ENCODE data around the gene LOX. TPM values are rescaled to one million over a fixed set of nuclear protein-coding genes. Genes with fewer than 3 reads are reported as not detected.
A peak's percentile ranks its signal among the peaks of the same experiment; 100 is the strongest.

Gene LOX, protein sequence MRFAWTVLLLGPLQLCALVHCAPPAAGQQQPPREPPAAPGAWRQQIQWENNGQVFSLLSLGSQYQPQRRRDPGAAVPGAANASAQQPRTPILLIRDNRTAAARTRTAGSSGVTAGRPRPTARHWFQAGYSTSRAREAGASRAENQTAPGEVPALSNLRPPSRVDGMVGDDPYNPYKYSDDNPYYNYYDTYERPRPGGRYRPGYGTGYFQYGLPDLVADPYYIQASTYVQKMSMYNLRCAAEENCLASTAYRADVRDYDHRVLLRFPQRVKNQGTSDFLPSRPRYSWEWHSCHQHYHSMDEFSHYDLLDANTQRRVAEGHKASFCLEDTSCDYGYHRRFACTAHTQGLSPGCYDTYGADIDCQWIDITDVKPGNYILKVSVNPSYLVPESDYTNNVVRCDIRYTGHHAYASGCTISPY
- 100 to 1,000 TPM in 6 of 10 donors, 10 to 100 TPM in 4; 77.0 to 143 (median 103) TPM for polyA plus RNA-seq (ENCODE audit: insufficient read length in 10 of 10)
- long read RNA-seq, donor 1, full-length matches to known transcripts: 13 of 54 reads
- long read RNA-seq, donor 1, partial matches to known transcripts: 41 of 54 reads
- long read RNA-seq, donor 1, other reads (novel, unspliced or antisense): 0 of 54 reads
- long read RNA-seq, donor 2, full-length matches to known transcripts: 10 of 17 reads
- long read RNA-seq, donor 2, partial matches to known transcripts: 7 of 17 reads
- long read RNA-seq, donor 2, other reads (novel, unspliced or antisense): 0 of 17 reads
- long read RNA-seq, donor 3: 0 reads
- long read RNA-seq, donor 4, full-length matches to known transcripts: 7 of 67 reads
- long read RNA-seq, donor 4, partial matches to known transcripts: 60 of 67 reads
- long read RNA-seq, donor 4, other reads (novel, unspliced or antisense): 0 of 67 reads
- long read RNA-seq, donor 5, full-length matches to known transcripts: 19 of 115 reads
- long read RNA-seq, donor 5, partial matches to known transcripts: 96 of 115 reads
- long read RNA-seq, donor 5, other reads (novel, unspliced or antisense): 0 of 115 reads
- long read RNA-seq, donor 6, full-length matches to known transcripts: 11 of 80 reads
- long read RNA-seq, donor 6, partial matches to known transcripts: 69 of 80 reads
- long read RNA-seq, donor 6, other reads (novel, unspliced or antisense): 0 of 80 reads
- long read RNA-seq, donor 7, full-length matches to known transcripts: 15 of 66 reads
- long read RNA-seq, donor 7, partial matches to known transcripts: 51 of 66 reads
- long read RNA-seq, donor 7, other reads (novel, unspliced or antisense): 0 of 66 reads
- long read RNA-seq, donor 8, full-length matches to known transcripts: 11 of 39 reads
- long read RNA-seq, donor 8, partial matches to known transcripts: 28 of 39 reads
- long read RNA-seq, donor 8, other reads (novel, unspliced or antisense): 0 of 39 reads
- long read RNA-seq, donor 9, full-length matches to known transcripts: 3 of 3 reads
- long read RNA-seq, donor 9, partial matches to known transcripts: 0 of 3 reads
- long read RNA-seq, donor 9, other reads (novel, unspliced or antisense): 0 of 3 reads

DNA sequence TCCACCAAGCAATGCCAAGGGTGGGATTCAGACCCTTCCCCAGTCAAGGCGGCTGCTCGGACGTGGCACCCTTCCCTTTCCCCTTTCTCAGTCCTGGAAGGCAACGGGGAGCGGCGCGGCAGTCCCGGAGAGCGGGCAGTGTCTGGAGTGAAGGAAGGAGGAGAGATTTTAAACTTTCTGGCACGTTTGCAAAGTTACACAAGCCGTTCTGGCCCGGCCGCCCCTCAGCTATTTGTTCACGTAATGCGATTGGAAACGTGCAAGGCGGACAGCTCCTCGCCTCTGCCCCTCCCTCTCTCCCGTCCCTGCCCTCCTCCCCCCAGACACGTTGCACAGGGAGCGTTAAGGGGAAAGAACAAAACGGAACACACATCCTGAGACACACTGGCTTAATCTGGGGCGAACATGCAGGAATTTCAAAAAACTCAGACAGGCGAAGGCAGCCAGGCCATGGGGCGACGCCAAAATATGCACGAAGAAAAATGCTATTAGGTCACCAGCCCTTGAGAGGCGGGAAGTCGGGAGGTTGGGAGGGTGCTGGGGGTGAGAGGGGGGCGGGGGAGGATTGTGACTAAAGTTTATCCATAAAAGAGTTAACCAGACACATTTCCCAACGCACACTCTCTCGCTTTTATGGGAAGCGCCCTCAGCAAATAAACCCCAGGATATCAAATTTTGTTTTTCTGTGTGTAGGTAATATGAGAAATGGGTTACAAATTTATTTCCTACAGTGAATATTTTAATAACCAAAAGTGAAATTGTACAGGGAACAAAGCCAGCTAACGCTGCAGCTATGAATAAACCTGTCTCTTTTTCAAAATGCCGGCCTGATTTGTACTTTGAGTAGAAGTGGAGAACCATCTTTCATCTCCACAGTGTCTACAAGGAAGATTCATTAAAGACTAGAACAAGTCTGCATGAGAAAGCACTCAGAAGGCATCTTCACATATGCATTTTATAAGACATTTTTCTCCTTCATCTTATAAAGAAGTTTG lies at the start of gene LOX:
Gene LOX (minus strand): TSS at position 144 of the 995 bp plus-strand sequence. CDS start 274 bp downstream, outside the sequence.
- DNase-seq: peak; percentile 94 to 98 (median 97)

DNA sequence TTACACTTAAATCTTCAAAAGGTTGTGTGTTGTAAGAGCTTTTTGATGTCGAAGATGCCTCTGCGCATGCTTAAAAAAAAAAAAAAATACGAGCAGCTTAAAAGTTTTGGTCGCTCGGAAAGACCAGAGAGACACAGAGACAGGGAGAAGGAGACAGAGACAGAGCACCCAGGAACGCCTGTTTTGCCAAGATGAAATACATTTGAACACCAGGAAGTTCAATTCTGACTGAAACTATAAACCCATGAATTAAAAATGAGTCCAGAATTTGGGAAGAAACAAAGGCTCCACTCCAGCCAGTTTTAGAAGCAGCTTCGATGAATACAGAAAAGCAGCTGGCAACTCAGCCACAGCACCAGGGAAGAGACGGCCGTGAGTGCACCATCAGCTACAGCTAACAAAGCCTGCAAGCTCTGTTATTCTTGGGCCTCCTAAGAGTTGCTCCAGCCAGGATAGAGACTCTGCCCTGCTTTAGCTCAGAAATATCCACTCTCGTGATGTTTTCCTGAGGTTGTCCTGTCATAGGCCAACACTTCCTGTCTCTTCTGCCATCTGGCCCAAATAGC lies 48.8 kb upstream of the LOX start:
- peak in 1 of 3 donors; percentile 70 for DNase-seq

DNA sequence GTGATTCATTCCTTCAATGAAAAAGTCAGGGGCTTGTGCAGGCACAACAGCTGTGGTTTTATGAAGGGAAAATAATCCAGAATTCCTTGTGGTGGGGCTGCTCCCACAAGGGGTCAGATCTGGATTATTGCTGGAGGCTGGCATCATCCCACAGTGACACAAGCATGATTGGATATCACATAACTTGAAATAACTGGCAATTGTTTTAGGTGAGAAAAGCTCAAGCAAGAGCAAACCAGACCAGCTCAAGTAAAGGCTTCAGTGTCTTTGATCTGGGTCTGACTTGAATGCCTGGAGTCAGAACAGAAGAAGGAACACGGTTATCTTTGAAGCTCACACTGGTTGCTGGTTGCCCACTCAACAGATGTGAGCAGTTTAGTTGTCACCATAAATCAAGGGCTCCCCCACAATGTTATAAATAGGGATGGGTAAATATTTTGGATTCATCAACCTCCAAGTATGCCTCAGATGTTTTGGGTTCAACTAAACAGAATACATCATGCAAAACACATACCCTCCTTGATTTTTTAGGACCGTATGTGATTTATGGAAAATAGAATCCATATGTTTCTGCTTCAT lies 48.2 kb upstream of the LOX start:
- DNase-seq: peak in 2 of 3 donors; percentile 53 to 72

DNA sequence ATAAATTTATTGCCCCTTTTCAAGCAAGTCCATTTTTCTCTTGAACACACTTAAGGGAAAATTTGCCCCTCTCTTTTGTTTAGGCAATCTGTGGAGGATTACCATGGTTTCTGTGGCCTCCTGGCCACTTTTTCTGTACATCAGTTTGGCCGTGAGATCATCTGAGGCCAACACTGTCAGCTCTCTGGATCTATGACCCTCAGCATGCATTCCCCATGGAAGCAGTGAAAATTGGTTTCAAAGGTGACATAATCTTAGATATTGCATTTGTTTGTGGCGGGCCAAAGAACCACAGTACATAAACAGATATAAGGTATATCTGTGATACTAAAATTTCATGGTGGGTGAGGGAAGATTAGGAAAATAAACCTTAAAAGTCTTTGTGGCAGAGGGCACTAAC lies 46.7 kb upstream of the LOX start:
- no peak for DNase-seq

DNA sequence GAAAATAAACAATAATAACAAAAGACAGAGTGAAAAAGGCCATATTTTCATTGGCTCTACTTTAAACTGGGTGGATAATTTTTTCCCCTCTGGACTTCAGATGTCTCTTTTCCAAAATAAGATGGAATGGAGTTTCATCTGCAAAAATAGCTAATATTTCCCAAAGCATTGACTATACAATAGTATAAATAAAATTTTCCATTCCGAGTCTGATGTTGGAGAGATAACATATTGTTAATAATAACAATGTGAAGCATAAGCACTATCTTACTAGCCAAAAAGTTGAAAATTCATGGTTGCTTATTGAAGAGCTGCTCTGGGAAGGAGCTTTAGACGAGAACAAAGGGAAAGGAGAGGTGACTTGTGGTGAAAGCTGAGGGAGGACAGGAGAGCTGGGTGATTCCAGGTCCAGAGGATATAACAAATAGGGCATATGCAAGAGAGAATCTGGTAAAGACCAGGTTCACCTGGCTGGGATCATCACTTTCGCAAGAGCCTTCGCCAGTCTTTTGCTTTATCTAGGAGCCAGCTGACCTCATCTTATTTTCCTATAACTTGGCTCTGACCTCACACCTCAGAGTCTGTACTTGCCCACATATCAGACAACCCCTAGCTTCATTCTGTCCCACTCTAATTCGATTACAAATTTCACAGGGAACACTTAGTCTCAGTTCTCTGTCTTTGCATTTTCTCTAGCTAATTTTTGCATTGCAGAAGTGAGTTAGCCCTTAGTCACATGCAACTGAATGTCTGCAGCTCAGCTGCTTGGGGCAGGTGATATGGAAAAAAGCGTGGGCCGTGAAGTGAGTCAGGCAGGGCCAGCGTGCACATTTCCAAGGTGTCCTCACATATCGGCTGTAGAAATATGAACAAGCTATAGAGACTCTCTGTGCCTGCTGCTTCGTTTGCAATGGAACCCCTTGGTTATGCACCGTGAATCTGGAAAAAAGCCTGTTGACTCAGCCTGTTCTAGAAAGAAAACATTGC lies 43.7 kb upstream of the LOX start:
- peak in 1 of 3 donors; percentile 46 for DNase-seq

DNA sequence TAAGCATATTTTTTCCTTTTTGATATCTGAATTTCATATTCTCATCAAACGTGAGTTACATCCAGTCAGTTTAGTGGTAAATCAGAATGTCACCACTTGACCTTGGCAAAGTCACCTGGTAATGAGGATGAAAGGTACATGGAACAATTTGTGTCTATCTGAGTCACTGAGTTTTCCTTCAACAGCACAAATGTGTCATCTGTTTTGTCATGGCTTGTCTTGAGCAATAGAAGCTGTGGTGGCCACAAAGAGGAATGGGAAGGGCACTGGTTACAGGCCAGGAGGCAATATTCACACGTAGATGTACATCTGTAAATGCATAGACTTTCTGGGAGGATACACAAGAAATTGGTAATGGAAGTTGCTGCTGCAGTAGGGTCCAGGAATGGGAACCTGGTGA lies 42.9 kb upstream of the LOX start:
- no peak for DNase-seq

DNA sequence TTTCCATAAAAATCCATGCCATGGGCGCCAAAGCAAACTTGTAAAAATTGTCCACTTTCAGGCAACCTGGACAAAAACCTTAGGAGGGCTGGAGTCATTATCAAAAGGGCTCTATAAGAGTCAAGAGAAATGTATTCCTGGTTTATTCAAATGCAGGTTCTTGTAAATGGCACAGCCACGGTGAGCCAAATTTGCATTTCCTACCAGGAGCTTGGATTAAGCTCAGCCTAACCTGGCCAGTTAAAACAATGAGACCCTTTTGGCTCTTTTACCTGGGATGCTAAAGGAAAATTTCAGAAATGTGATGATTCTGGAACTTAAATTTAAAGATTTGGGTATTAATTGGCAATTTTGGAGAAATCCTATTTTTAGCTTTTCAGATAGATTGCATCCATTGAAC lies 42.4 kb upstream of the LOX start:
- DNase-seq: no peak

DNA sequence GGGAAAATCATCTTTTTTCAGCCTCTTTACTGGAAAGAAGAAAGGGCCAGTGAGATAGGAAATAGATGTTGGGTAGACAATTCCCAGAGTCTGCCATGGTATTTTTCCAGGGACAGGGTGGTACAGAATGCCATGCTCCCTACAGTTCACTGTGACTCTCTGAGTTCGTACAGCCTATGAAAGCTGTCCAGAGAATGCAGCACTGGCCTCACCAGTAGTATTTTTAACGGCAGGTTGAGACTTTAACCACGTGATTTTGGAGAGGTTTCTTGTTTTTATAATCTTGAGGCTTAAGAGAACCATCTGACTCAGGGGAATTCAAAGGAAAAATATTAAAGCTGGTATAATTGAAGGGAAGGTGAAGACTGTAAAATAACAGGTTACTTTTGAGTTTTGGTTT lies 41.1 kb upstream of the LOX start:
- DNase-seq: no peak

DNA sequence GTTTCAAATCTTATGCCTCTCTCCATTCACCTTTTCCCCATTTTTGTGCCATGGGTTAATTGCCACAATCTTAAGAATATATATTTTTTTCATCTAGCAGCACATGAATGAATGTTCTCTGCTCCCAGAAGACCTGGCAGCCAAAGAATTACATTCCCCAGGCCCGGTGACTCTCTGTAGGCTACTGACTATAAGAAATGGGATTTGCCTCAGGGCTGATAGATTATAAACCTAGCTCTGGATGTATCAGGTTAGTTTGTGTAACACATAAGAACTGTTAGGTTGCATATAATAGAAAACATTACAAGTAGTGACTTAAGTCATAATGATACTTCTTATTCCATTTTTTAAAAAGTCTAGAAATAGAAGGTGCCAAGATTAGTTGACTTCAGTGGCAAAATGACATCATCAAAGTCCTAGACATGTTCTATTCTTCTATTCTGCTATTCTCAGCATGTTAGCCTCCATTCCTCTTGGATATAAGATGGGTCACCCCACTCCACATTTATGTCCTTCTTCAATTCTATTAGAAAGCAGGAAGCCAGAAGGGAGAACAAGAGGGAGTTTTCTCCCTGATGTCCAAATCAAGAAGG lies 40.4 kb upstream of the LOX start:
- DNase-seq: no peak

DNA sequence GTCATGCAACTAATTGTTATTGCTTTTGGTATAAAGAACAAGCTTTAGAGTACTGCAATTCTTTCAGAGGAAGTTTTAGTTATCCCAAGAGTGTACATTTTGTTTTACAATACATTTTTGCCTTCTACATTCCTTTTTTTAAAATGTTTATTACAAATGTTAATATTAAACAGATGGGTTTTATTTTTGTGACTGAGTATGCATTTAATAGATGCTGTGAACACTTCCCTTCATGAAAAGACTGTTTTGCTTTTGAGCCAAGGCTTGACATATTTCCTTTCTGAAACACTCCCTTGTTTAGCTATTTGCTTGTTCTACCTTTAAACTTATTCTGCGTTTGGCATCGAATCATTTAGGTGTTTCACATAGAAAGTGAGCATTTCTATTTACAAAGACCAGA lies 36.4 kb upstream of the LOX start:
- peak in 1 of 3 donors; percentile 49 for DNase-seq

DNA sequence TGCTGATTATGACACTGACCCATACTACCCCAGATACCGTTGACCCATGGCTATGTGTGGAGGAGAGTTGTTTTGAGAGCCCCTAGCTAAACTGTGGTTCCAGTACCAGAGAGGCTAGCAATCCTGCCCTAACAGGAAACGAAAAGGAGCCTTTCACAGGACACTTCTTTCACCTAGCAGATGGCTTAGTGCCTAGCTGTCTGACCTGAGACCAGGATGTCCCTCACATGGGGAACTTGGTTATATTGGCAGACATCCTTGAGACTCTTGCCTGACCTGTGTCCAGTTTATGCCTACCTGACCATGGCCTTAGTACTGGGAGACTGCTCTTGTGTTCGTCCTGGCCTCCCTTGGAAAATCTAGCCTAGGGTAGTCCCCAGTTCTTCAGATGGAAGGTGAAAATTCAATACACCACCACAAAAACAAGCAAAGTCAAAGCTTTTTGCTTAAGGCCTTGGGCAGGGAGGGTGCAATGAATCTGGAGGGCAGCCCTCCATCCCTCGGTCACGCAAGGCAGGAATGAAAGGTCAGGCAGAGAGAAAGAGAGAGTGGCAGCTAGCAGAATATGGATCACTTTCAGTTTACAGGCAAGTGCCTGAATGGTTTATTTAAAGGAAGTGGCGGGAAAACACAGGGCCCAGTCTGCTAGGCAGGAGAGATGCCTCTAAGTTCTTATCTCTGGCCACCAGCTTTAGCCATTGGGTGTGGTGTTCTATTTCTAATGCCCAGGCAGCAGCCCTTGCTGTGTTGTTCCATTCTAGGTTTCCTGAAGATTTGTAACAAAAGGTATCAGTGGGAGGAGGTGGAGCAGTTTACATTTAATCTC lies 34.9 kb upstream of the LOX start:
- DNase-seq: no peak

DNA sequence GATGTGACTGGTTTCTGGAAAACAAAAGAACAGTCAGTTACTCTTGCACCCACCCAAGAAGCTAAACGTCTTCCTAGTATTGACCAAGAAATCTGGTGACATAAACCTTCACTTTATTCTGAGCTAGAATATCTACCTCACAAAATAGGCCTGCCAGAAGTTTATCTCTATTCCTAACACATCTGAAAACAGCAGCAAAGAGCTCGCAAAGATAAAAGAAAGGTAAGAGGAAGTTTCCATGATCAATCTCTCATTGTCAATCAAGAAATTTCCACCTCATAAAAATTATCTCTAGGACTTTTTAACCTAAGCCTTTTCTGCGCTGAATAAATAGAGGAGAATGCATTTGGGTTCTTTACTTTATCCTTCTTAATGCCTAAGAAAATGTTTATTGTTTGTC lies 34.0 kb upstream of the LOX start:
- DNase-seq: no peak

DNA sequence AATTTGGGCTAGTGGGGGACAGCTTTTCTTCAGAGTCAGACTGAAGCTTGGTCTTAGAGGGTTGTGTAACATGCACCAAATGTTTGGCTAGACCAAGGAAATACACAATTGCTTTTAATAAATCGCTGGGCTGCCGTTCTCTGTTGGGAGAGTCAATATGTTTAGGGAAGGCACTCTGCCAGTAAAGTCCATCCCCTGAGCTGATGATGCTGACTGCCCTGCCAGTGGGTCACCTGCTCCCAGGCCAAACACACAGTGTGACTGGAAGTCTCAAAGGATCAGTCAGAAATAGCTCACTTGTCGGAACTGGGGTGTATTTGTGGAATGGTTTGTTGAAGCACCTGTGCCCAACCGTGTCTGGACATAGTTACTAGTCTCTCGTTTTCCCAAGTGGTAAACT lies 33.4 kb upstream of the LOX start:
- DNase-seq: peak; percentile 29 to 85 (median 61)

DNA sequence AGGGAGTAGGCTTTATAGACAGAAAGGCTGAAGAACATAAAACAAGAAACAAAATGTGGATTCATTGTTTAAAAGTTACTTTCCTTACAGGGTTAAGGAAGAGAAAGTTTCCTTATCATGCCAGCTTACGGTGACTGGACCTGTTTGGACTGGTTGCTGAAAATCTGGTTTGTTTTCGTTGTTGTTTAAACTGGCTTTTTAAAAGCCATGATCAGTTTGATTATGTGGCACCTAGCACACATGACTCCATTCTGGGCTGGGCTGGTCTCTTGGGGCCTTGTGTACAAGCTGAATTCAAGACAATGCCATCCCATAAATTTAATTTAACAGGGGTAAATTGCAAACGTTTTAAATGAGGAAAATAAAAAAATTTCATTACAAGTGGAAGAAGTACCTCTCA lies 32.9 kb upstream of the LOX start:
- DNase-seq: no peak

DNA sequence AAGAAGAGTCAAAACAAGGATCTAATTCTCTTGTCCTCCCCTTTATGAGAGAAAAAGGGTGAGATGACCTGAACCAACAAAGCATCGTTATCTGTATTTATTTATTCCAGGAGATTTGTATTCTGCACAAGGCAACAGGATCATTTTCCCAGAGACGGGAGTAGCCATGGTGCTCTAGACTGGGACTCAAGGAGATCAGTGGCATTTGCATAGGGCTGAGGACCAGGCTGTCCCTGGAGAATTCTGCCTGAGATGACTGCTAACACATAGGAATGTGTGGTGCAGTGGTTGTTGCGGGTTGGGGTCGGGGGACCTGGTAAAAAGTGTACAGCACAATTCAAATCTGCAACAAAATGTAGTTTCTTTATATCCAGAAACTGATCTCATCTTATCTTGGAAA lies 29.0 kb upstream of the LOX start:
- no peak for DNase-seq

DNA sequence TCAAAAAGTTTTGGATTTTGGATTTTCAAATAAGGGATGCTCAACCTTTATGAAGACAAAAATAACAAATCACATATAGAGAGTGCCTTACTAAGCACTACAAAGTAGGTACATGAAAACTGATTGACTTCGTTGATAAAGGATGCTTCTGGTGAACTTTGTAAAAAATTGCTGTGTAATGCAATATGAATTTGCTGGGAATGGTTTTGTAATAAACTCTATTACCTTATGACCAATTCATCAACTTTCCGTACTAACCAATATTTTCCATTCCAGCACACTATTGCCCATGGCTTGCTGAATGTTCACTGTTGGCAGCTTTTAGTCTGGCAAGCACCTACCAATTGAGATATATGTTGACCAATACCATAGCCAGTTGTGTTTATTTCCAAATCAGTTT lies 27.9 kb upstream of the LOX start:
- DNase-seq: no peak

DNA sequence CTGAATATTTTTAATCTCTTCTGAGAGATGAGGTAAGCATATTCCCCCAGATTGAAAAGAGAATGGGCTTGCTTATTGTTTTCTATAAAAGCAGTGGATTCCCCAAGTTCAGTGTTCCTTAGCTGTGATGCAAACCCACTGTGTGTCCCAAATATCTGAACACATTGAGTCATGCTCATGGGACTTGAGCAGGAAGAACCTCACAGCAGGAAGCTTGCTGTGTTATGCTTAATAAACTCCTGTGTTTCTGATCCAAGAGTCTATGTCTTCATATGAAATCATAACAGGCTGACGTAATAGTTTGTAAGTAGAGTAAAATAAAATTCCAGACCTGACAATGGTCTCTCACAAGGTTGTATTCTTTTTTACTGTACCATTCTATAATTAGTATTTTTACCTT lies 24.8 kb upstream of the LOX start:
- peak in 2 of 3 donors; percentile 44 to 51 for DNase-seq

Data from muscle of back (tissue), 13 donors.